ENCODE measurements around the gene TSPAN18.

Gene TSPAN18

GRCh38 chr11:44974402-44975000 is 247.7 kb downstream of the TSPAN18 start:
- DNase-seq (ENCODE audit: low read depth in 3 of 3, low spot score in 1 of 3): no peak

GRCh38 chr11:44976576-44976975 is 249.8 kb downstream of the TSPAN18 start:
- no peak for DNase-seq (ENCODE audit: low read depth in 3 of 3, low spot score in 1 of 3)

GRCh38 chr11:44977493-44977984 is 250.8 kb downstream of the TSPAN18 start:
- no peak for DNase-seq (ENCODE audit: low read depth in 3 of 3, low spot score in 1 of 3)

GRCh38 chr11:44978274-44978960 is 251.7 kb downstream of the TSPAN18 start:
- DNase-seq (ENCODE audit: low read depth in 3 of 3, low spot score in 1 of 3): no peak

- DNase-seq (ENCODE audit: low read depth in 3 of 3, low spot score in 1 of 3): no peak
These were observed 252.2 kb downstream of the TSPAN18 start for GRCh38 chr11:44978961-44979331.

GRCh38 chr11:44979543-44980399 is 253.0 kb downstream of the TSPAN18 start:
- DNase-seq (ENCODE audit: low read depth in 3 of 3, low spot score in 1 of 3): no peak

- no peak for DNase-seq (ENCODE audit: low read depth in 3 of 3, low spot score in 1 of 3)
These were observed 254.0 kb downstream of the TSPAN18 start for GRCh38 chr11:44980533-44981427.

Measured in stimulated activated CD4-positive, alpha-beta T cell treated with anti-CD3 and anti-CD28 coated beads, TNF-alpha, amount 100 ng/mL, for 1 hour (primary cell).